GM06990 (cell line): Measurements from ENCODE around the gene ALDH3B2.

Source experiments
- DNase-seq: peaks from one replicate; pipeline ENCODE4 v3.0.0-alpha.2; 2011; ENCODE audit not compliant: insufficient read length; ENCODE audit errors: extremely low read depth
- H3K27me3 ChIP-seq: replicated peaks from 2 replicates; pipeline ENCODE4 v1.6.0; 2011; ENCODE audit warnings: low read length; ENCODE audit not compliant: control insufficient read depth, insufficient read depth
- H3K36me3 ChIP-seq: 2 replicates; pipeline ENCODE4 v1.5.1; 2011; ENCODE audit warnings: low read length; ENCODE audit not compliant: control insufficient read depth, insufficient read depth
- H3K4me3 ChIP-seq: replicated peaks from 2 replicates; pipeline ENCODE4 v1.5.1; 2011; ENCODE audit warnings: low read depth, mild to moderate bottlenecking, control low read depth, low read length
- TF ChIP-seq, protein P1 (sequence below): IDR thresholded peaks from 2 replicates; pipeline ENCODE4 v1.5.1; 2011; ENCODE audit warnings: low read length, control low read depth, mild to moderate bottlenecking, inconsistent platforms; ENCODE audit not compliant: insufficient read depth, poor library complexity, severe bottlenecking

The ALDH3B2 gene

DNA sequence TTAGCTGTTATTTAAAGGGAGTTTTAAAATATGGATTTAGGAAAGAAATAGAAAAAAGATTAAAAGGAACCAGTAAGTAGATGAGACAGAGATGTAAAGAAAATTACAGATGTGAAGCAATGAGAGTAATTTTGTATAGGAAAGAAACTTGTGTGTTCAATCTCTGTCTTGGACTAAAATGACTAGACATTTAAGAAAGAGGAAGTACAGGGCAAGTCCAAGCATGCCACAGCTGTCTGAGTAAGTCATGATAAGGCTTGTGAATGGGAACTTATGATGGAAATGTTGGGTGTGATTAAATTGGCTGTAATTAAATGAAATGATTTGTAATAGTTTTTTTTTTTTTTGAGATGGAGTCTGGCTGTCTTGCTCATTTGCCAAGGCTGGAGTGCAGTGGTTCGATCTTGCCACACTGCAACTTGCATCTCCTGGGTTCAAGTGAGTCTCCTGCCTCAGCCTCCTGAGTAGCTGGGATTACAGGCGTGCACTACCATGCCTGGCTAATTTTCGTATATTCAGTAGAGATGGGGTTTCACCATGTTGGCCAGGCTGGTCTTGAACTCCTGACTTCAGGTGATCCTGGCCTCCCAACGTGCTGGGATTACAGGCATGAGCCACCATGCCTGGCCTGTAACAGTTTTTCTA lies 18.0 kb downstream of the ALDH3B2 start:
- no peaks in the 10 kb centered on the region for H3K36me3 ChIP-seq
- peak; percentile 68 for DNase-seq
- TF ChIP-seq, protein P1, sequence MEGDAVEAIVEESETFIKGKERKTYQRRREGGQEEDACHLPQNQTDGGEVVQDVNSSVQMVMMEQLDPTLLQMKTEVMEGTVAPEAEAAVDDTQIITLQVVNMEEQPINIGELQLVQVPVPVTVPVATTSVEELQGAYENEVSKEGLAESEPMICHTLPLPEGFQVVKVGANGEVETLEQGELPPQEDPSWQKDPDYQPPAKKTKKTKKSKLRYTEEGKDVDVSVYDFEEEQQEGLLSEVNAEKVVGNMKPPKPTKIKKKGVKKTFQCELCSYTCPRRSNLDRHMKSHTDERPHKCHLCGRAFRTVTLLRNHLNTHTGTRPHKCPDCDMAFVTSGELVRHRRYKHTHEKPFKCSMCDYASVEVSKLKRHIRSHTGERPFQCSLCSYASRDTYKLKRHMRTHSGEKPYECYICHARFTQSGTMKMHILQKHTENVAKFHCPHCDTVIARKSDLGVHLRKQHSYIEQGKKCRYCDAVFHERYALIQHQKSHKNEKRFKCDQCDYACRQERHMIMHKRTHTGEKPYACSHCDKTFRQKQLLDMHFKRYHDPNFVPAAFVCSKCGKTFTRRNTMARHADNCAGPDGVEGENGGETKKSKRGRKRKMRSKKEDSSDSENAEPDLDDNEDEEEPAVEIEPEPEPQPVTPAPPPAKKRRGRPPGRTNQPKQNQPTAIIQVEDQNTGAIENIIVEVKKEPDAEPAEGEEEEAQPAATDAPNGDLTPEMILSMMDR, result no peak
- H3K27me3 ChIP-seq, result no peaks in the 10 kb centered on the region
- H3K4me3 ChIP-seq, result no peak overlapping the region

- Histone ChIP-seq H3K27me3 (no peaks in the 10 kb centered on the region), H3K4me3 (no peak overlapping the region), H3K36me3 (no peaks in the 10 kb centered on the region)
- no peak for DNase-seq
- TF ChIP-seq, protein P1, result no peak
These were observed 20.2 kb downstream of the ALDH3B2 start for GRCh38 chr11:67654225-67654624.

DNA sequence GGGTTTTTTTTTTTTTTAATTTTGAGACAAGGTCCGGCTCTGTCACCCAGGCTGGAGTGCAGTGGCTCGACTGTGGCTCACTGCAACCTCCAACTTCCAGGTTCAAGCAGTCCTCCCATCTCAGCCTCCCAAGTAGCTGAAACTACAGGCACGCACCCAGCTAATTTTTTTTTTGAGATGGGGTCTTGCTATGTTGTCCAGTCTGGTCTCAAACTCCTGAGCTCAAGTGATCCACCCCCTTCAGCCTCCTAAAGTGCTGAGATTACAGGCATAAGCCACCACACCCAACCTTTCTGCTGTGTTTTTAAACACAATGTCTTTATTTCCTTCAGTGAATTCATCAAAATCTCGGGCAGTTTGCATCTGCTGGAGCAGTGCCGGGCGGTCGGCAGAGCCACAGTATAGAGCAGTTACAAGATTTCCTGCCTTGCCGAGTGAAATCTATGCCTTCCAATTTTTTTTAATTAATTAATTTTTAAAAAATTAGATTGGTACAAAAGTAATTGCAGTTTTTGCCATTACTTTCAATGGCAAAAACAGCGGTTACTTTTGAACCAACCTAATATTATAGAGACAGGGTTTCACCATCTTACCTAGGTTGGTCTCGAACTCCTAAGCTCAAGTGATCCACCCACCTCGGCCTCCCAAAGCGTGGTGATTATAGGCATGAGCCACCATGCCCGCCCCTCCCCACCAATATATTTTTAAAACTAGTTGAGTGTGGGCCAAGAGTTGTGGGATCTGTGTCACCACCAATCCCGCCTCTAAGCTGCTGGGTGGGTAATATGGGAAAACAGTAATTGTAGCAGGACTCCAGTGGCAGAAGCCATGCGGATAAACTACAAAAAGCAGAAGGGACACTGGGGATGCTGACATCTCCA lies 21.2 kb downstream of the ALDH3B2 start:
- TF ChIP-seq, protein P1, result no peak

GRCh38 chr11:67651976-67652781 lies 22.2 kb downstream of the ALDH3B2 start:
- TF ChIP-seq, protein P1, result no peak
- H3K4me3 ChIP-seq, result no peak overlapping the region
- no peaks in the 10 kb centered on the region for H3K27me3 ChIP-seq
- peak; percentile 20 for DNase-seq
- H3K36me3 ChIP-seq, result no peaks in the 10 kb centered on the region

More for the DNA sequence above, 21.2 kb downstream of the ALDH3B2 start:
- Histone ChIP-seq H3K36me3 (no peaks in the 10 kb centered on the region), H3K27me3 (no peaks in the 10 kb centered on the region), H3K4me3 (no peak overlapping the region)
- no peak for DNase-seq

DNA sequence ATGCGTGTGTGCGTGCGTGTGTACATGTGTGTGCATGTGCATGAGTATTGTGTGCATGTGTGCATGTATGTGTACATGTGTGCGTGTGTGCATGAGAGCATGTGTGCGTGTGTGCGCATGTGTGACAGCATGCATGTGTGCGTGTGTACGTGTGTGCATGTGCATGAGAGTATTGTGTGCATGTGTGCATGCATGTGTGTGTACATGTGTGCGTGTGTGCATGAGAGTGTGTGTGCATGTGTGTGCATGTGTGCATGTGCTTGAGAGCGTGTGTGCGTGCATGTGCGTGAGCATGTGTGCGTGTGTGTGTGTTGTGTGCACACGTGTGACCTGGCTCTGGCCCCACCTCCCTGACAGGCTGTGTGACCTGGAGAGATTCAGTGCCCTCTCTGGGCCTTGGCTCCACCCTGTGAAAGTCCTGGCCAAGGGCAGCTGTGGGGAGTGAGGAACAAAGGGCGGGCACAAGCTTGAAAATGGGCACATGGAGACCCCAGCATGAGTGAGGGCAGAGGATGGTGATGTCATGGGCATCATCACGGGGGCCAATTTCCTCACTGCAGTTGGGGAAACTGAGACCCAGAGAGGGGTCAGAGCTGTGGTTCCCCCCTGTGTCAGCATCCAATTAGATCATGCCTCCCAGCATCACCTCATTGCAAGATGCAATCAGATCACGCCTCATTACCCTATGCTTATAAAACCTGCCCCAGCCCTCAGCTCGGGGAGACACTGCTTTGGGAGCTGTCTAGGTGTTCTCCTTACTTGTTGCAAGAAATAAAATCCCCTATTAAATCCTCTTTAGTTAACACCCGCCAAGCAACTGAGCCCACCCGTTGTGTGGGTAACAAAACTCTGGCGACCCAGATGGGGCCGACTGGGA lies 24.6 kb downstream of the ALDH3B2 start:
- H3K36me3 ChIP-seq, result no peaks in the 10 kb centered on the region
- H3K27me3 ChIP-seq, result no peaks in the 10 kb centered on the region
- TF ChIP-seq, protein P1, result no peak
- peak overlapping the region; percentile 59 for H3K4me3 ChIP-seq
- peak; percentile 82 for DNase-seq
